HG03025 (cell line): ENCODE data around the gene S100A12.
"Not testable (repeated sequence)": the region's sequence is repeated elsewhere in the genome, so short reads cannot be mapped to it uniquely, and the experiment has no call there.

Experiments
- ATAC-seq: cut with Tn5 transposase; IDR thresholded peaks from one replicate; pipeline ENCODE4 v1.9.1; 2021; ENCODE audit warnings: mild to moderate bottlenecking, moderate library complexity; ENCODE audit not compliant: unreplicated experiment, low FRiP score

S100A12 gene

DNA sequence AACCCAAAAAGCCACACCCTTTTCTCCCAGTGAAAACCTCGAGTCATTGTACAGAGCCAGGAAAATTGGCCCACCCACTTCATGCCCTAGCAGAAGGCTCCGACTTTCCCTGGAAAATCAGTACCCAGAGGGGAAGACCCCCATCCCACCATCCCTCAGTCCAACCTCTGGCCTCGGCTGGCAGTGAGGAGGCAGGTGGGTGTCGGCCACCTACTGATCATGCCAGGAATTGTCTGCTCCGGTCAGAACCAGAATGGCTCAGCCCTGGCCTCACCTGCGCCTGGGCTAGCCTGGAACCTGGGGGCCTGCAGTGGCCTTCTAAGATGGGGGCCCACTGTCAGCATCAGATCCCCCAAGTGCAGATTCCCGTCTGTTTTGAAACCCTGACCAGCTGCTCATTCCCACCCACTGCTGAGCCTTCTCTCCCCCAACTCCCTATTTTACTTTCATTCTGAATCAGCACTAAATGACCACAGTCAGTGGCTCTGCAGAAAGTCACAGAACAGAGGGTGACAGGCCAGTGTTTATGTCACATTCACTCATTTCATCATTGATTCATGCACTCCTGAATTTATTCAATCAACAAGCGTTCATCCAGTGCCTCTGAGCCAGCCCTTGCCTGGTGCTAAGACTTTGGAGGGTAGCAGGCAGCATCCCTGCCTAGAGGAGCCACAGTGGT is 20.8 kb downstream of the S100A12 start:
- no peak for ATAC-seq

DNA sequence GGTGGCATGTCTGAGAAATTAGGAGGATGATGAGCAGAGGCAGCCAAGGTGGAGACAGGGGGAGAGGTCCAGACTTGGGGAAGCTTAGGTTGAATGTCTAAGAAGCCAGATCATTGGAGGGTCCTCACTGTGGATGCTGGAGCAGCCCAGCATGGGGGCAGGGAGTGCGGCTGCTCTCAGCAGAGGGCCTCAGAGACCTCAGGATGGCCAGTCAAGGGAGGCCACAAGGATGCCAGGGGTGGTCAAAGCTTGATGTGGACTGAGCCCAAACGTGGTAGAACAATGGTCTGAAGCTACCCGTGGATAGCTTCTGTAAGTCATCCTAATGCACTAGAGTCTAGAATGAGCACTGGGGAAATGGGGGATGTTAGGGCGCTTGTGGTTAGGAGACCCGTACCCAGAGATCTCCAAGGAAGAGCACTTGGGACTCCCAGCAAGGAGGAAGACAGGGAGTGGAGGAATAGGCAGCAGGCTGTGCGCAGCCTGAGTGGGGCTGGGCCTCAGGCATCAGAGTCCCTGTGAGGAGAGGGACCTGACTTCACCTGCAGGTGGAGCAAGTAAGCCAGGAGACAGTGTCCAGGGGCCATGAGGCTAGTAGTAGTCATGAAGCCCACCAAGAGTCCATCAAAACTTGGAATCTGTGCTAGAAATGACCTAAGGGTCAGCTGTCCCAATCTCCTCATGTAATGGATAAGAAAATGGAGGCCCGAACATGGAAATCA is 22.0 kb downstream of the S100A12 start:
- ATAC-seq: no peak

DNA sequence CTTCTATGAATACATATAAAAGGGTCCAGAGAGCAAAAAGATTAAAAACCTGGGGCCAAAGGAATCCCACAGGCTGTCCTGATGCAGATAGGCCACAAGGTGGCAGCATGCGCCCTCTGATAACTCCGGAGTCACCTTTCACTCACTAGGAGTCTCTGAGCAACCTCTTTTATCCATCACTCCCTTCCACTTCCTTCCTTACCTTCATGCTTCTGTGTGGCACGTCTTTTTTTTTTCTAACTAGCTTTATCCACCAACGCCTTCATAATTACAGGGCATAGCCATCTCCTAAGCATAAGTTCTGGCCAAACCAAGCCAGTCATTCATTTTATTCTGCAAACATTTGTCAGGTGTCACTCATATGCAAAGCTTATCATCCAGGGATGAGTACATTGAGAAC is 22.9 kb downstream of the S100A12 start:
- no peak for ATAC-seq

DNA sequence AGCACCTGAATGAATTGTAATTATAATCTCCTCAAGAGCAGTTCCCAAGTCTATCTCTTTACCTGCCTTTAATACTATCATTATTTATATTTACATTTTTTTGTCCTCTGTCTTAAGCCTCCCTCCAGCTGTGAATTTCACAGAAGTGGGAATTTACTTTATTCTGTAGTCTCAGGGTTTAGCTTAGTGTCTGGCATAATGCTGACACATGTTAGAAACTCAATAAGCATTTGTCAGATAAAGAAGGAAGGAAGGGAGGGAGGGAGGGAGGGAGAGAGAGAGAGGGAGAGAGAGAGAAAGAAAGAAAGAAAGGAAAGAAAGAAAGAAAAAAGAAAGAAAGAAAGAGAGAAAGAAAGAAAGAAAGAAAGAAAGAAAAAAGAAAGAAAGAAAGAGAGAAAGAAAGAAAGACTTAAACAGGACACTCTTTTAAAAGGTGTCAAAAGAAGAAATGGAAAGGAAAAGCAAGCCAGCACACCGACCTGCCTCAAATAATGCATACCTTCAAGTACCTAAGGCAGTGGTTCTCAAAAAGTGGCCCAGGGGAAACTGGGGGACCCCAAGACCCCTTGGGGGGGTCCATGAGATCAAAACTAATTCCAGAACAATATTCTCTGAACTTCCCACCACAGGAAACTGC is 25.0 kb downstream of the S100A12 start:
- no peak for ATAC-seq

DNA sequence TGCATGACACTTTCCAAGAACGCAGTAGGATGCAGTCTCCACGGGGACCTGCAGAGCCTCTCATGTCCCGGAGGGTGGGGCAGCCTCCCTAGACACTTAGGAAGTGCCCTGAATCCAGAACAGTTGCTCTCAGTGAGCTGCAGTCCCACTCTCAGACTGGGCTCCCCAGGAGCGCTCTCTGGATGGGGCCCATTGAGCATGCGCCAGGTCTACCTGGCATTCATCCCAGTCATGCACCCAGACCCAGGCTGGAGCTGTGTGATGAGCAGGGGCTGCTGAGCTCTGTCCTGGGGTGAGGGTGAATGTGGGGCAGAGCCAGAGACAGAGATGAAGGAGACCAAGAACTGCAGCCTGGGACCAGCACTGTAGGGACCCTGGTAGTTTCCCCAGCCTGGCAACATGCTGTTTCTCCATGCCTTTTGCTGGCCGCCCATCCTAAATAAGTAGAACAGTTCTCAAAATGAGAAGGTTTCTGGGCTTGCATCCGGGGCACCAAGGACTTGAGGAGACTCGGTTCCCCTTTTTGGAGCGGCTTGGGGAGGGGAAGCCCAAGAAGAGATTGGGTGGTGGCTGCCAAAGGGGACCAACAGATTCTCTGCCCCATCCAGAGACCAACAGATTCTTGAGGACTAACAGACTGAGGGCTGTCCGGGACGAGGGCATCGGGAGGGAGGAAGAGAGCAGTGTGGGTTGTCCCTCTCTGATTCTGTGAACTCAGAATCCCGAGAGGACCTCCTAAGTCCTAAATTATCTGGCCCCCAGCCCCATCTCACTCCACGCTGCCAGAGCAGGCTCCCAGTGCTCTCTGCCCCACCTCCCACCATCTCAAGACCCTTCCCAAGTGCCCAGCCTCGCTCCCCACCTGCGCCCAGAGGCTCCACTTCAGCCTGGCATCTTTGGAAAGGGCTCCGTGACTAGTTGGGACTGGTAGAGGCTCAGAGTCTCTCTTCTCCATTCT is 25.8 kb downstream of the S100A12 start:
- ATAC-seq: no peak

DNA sequence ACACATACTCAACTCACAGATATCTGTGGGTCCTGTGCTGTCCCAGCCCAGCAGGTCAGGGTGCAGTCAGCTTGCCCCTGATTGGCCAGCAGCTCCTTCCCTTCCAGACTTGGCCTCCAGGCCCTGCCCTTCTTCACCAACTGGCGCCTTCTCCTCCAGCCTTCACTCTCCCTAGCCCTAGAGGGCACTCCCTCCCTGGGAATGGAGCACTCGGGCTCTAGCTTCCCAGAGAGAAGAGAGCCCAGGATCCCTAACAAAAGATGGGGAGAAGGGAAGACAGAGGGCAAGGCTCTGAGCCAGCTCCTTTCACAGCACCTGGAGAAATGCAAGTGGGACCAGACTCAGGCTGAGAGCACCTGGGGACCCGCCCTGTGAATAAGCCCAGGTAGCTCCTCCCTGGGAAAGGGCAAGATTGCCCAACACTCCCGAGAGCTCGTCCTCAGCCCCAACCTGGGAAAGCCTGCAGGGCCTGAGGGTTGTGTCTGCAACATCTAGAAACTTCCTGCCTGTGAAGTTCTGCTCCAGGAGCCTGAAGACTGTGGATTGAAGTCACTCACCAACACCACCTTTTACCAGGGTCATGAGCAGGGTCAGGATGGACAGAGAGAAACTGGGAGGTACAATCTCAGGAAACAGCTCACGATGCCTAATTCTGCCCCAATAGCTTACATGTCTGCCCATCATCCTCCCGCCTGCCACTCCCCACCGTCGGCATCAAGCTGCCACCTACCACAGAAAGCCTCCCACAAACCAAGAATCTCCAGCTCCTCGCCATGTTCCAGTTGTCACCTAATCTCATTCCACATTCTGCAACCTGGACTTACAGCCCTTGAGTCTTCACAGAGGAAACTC is 26.7 kb downstream of the S100A12 start, which contains the start of gene PGLYRP4:
Gene PGLYRP4, minus strand, starts transcription at position 331 of the 852 bp plus-strand sequence. CDS start 909 bp downstream, outside the sequence.
- ATAC-seq: no peak

DNA sequence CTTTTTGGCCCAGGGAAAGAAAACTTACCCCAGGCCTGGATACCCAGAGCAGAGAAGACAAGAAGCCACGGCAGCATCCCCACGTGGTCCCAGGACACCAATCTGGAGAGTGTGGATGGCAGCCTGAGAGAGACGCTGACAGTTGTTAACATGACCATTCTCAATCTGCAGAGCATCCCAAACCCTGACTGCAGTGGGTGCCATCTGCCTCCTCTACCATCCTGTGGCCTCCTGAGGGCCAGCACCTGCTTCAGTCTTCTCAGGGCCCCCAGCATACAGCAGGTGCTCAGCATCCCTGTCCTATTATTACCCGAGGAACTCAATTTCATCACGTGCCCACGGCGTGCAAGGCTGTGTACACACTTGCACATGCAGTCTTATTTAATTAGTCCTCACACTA is 27.6 kb downstream of the S100A12 start:
- ATAC-seq: no peak

DNA sequence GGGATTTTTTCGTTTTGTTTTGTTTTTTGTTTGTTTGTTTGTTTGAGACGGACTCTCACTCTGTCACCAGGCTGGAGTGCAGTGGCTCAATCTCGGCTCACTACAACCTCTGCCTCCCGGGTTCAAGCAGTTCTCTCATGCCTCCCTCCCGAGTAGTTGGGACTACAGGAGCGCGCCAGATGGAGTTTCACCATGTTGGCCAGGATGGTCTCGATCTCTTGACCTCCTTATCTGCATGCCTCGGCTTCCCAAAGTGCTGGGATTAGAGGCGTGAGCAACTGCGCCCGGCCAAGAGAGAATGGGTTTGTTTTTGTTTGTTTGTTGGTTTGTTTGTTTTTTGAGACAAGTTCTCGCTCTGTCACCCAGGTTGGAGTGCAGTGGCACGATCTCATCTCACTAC is 28.4 kb downstream of the S100A12 start:
- not testable (repeated sequence) for ATAC-seq

DNA sequence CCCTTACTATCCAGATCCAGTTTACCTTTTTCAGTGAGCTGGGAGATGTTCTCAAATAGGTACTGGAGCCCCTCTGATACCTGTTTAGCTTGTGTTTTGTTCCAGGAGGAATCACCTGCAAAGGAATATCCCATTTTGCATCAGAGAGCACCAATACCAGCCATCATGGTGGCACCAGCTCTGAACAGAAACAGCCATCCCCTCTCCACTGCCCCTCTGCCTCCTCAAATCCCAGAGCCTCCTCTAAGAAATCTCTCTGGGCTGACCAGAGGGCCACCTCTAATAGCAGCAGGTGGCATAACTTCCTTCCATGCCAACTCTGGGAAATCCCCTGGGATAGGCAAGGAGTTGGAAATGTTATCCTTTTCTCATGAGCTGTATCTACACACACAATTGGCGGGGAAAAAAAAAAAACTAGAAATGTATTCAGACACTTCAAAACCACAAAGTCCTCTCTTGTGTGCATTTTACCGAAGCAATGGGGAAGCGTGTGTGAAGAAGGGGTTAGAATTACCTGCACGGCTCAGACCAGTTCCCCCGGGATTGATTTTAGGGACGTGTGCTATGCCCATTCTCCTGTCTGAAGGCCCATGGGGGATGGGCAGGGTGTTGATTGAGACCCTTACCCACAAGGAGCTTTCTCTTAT is 29.2 kb downstream of the S100A12 start:
- no peak for ATAC-seq

DNA sequence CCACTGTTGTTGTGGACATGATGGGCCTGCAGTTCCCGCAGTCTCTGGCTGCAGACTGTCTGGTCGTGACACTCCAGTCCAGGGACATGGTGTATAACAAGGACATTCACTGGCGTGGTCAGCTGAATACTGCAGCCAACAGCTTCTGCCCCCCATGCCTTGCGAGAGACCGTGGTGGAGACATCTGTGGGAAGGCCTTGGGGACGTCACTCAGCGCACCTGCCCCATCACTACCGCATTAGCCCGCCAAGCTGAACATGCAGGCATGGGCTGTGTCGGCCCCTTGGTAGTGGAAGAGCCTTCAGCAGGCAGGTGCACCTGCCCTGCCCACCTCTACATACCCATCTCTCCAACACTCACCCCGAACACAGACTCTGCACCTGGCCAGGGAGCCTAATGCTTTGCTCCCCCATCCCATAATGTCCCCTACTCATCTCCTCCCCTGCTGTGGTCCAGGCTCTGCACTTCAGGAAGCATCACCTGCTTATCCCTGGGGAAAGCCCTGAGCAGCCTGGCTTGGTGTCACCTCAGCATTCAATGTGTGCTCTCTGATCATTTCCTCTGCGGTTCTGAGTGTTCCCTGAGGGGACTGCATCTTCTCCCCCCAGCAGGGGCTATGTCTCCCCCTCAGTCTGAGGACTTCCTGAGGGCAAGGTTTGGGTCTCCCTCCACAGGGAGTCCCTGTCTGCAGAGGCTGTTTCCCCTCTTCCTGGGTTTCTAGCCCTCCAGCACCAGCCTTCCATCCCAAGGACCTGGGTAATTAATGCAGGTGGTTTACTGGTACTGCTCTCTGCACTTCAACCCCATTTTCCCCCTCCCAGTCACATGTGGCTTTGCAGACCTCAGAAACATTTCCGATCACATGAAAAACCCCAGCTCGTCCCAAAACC is 30.0 kb downstream of the S100A12 start:
- ATAC-seq: no peak

DNA sequence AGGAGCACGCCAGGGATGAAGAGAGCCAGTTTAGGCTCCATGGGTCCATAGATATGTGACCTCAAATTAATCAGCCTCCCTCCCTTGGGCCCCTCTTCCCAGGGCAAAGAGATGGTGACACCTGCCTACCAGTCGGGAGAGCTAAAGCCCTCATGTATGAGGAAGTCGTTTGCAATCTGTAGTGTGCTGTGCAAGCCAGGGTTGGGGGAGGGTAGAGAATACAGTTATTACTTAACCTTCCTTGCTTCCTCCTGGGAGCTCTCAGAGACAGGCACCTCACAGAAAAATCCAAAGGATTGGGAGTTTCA is 30.7 kb downstream of the S100A12 start:
- no peak for ATAC-seq

DNA sequence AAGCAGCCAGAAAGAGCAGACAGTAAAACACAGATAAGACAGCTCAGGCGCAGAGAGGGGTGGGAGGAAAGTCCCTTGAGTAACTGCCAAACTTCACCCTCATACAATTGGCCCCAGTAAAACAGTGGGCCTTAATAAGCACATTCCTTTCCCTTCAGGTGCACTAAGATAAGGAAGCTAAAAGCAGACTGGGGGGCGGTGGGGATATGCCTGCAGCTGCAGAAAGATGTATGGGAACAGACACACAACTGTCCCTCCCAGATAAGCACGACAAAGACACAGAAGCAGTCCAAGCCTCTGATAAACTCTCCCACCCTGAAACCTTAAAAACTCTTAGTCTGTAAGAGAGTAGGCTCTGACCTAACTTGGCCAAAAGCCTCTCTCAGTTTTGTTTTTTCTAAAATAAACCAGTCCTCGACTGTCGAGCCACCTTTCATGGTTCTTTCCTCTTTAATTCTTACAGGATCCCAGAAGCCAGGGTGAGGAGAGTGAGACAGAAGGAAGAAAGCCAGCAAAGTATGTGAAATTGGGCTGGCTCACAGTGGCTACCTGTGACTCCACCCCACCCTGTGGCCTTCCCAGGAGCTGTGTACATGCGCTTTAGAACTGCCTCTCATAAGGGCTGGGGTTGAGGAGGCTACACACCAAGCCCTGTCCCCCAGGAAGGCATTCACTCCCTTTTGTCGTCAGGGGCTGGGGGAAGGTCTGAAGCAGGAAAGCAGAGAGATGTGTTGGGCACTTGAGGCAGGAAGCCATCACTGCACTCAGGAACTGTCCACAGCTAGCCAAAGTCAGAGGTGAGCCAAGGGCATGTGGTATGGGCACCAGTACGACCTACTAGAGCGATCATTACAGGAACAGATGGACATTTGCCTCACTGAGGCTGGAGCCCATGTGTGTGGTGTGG is 31.4 kb downstream of the S100A12 start:
- no peak for ATAC-seq

DNA sequence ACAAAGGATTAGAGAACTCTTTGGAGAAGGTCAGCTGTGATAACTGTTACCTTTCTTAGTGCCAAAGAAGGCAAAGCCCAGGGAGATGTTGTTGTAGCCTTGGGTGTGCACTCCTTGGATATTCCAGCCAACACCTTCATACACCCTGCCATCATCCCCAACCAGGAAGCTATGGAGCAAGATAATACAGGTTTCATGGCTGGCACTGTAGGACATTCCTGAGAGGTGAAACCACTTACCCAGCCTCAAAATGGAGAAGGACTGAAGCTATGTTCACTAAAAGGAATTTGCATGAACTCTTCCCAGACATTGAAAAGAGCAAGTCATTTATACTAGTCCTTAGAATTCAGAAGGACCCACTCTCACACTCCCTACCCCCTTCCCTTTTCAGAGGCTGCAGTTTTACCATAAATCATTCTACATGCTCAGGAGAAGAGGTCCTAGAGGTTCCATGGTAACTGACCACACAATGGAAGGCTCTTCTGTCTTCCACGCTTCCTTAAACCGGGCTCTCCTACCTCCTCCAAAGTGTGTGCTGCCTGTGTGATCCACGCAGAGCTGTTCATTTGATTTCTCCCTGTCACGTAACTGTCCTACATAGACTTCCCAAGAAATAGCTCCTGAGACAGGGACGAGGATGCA is 32.3 kb downstream of the S100A12 start:
- no peak for ATAC-seq

DNA sequence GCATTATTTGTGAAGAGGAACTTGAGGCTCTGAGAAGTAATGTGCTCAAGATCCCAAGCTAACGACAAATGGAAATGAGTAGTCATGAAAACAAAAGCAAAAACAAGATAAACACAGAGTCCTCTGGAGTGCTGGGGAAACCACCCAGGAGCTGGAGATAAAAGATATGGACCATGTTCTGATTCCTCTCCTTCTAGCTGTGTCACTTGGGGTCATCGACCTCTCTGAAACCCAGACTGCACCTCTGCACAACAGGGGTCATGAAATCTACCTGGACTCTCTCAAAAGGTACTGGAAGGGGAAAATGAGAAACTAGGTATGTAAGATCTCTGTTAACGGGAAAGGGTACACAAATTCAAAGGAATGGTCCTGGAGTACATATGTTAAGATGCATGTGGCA is 33.2 kb downstream of the S100A12 start:
- no peak for ATAC-seq

DNA sequence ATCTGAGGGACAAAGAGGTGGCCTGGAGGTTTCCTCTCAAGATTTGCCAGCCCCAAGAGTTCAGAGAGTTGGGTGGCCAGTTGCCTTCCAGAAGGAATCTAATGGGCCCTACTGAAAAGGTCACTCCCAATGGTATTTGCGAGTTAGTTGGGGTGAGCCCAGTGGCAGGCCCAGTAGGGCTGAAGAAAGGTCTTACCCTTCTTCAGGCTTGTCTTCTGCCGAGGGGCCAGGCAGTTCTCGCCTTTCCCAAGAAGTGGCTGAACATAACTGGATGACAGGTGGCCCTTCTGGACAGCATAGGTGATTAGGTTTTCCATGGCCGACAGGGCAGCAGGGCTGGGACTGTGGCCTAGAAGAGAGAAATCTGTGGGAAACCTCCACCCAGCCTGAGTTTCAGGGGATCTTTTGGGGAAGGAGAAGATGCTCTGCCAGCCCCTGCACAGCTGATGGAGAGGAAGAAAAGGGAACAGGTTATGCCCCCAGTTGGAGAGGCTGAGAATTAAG is 33.9 kb downstream of the S100A12 start:
- ATAC-seq: no peak

DNA sequence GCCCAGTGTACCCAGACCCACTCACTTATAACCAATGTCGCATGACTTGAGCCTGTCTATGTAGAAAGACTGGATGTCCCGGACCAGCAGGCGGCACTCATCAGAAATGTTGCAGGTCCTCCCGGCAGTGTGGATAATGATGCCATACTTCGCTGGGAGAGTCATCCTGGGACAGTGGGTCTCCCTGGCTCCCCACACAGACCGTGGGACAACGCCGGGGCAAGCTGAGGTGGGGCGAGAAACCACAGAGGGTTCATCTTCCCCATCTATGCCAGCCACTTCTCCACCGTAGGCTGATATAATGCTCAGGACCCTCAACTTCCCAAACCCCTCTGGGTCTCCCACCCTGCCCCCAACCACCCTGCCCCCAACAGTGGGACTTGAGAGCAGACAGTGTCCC is 35.1 kb downstream of the S100A12 start:
- no peak for ATAC-seq

DNA sequence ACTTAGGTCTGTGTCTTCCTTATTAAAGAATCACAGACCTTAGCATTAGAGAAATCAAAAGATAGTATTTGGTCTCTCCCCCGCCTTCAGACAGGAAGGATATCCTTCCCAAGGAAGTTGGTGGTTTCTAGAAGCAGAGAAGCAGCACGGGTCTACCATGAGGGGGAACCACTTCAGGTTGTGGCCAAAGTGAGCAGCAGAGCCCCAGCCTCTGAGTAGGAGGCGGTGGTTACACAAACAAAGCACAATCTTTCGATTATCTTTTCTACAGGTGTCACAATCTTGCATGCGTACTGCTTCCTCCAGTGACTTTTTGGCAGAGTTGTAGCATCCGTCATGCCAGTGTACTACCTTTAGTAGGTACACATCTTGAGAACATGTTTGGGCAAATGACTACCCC is 35.6 kb downstream of the S100A12 start:
- no peak for ATAC-seq
